EH (cell line): ENCODE results near the gene RGMA.

ENCODE experiments used
- DNase-seq: peaks from one replicate; pipeline ENCODE4 v3.0.0-alpha.2; 2015; ENCODE audit warnings: low read depth

Gene RGMA, protein sequence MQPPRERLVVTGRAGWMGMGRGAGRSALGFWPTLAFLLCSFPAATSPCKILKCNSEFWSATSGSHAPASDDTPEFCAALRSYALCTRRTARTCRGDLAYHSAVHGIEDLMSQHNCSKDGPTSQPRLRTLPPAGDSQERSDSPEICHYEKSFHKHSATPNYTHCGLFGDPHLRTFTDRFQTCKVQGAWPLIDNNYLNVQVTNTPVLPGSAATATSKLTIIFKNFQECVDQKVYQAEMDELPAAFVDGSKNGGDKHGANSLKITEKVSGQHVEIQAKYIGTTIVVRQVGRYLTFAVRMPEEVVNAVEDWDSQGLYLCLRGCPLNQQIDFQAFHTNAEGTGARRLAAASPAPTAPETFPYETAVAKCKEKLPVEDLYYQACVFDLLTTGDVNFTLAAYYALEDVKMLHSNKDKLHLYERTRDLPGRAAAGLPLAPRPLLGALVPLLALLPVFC

DNA sequence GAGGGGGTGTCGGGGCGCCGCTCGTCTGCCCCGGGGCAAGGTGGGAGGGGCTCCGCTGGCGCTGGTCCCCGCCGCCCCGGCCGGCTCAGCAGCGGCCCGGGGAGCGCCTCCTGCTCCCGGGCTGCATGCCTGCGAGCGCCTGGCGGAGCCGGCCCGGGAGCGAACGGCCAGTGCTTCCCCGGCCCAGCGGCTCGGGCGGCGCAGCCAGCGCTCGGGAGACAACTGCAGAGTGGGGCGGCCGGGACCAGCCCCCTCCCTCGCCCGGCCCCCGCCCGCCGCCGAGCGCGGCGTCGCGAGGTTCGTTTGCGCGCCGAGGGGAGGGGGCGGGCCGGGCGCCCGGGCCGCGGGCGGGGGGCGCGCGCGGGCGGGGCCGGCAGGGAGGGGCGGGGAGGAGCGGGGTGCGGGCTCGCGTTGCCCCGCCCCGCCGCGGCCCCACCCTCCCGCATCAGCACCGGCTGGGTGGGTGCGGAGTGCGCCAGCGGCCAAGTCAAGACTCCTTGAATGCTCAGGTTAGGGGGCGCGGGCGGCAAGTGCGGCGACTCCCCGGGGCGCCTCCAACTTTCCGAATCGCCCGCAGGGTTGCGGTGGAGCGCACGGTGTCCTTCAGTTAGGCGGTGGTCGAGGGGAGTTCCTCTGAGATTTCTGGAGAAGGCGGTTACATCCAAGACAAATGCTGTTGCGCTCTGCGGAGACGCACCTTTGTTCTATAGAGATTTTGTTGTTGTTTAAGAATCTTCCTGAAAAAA is at the start of gene RGMA:
TSS of gene RGMA (minus strand) at position 231 of the 746 bp plus-strand sequence. CDS start 279 bp downstream, outside the sequence.
- no peak for DNase-seq

DNA sequence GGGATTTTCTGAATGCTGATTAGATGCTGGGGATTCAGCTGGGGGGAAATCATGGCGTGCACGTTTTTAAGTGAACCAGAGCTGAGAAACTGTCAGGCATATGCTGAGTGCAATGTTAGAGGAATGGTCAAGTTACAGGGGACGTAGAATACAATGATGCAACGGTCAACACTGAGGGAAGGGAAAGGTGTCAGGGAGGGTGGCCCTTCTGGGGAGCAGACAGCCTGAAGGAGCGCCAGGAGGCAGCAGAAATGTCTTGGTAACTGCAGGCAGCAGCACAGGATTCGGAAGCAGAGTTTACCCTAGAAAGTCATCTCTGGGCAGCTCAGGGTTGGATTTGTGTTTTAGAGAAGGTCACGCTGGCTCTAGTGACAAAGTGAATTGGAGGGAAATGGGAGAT is 47.6 kb upstream of the RGMA start:
- DNase-seq: no peak

DNA sequence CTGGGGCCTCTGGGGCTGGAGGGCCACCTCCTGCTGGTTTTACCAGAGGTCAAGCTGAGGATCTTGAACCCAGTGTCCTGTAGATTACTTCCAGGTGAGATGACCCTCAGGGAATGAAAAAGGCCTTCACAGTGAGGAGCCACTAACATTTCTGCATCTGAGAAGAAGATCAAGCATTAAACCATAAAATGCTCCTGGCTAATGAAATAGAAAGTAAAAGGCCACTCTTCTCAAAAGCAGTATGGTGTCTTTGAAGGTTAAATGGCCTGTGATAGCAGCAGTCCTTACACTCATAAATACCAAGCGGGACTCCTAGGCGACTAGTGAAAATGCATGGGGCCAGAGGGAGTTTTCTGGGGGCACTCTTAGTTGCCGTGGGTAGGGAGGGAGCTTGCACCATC is 47.0 kb upstream of the RGMA start:
- DNase-seq: no peak

DNA sequence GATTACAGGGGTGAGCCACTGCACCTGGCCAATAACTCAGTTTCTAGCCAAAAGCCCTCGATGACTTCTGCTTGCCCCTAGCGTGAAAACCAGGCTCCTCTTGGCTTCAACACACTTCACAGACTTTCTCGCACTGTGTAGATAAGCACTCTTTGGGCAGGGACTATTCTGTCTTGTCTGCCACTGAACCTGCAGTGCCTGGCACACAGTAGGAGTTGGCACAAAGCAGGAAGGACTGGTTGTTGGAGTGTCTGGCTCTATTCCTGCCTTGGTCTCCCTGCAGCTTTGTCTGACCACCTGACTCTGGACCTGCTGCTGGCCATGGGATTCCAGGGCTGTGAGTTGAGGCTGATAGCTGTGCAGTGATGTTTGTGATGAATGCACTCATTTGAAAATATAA is 46.4 kb upstream of the RGMA start:
- no peak for DNase-seq

DNA sequence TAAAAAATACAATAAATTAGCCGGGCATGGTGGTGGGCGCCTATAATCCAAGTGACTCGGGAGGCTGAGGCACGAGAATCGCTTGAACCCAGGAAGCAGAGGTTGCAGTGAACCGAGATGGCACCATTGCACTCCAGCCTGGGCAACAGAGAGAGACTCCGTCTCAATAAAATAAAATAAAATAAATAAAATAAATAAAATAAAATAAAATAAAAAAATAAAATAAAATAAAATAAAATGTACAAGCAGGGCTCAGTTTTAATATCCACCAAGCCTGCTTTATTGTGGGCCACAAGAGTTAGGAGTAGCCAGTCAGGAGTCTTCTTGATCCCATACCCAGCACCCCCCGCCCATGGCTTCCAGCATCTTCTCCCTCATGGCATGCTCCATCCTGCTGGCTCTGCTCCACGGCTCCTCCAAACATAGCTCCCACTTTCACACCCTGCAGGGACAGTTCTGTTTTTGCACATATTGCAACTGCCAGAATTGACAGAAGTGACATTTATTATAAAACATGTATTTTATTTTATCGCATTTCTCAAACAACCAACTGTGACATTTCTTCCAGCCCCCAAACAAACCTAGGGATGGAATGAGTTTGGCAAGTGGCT is 42.6 kb upstream of the RGMA start:
- no peak for DNase-seq

DNA sequence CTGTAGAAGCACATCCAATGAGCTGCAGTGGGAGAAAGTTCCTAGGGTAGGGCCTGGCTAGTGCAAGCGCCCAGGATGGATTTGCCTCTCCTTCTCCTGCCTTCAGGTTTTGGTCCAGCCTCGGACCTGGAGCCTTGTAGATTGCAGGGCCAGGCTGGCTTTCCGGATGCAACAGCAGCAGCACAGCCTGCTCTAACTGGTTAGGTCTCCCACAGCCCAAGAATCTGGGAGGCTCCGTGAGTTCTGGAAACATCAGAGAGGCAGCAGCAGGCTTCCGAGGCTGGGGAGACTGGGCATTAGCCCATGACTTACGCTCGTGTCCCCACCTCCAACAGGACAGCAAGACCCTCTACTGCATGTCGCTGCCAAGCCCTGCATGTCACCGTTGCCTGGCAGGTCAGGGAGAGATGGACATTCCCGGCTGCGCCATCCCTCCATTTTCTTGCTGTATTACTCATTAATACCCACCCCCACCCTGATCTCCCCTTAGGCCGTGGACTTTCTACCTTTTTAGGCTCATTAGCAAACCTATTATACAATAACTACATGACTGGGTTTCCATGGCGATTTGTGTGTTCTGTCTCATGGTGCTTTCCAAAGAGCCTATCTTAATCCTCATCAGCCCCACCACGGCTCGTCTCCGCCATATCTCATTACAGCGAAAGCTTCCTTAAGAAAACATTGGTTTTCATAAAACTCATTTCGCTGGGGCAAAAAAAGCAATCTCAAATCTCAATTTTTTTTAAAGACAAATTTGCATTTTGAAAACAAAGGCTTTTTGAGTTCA is 40.9 kb upstream of the RGMA start:
- no peak for DNase-seq

DNA sequence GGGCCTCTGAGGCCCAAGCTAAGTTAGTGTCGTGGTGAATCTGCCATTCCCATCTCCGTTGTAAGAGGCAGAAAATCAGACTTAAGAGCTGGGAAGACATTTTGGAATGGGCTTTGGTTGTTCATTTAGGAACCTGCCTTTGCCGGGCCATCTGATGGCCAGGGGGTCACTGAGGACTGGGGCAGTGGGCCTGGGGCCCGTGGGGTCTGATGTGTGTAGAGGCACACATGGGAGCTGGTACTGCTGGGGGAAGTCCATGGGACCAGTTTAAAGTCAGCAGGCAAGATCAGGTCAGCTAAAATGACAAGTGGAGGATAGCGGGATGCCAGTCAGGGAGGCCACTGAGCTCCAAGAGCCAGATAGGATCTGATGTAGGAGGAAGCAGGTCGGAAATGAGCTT is 38.3 kb upstream of the RGMA start:
- DNase-seq: no peak

DNA sequence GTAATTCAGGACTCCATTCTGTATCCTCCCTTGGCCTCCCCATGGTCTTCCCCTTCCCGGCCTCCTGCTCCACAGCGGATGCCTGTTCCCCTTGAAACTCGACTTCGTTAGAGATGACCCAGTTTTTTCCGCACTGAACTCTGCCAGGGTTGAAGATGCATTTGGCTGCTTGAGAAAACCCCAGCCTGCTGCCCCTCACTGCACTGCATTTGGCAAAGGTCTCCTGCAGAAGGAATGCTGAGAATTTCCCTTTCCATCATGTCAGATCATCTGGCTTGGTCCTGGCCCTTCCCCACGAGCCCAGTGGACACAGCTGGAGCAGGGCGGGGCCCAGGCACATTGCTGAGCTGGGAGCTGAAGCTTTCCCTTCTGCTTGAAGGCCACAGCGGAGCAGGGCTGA is 37.6 kb upstream of the RGMA start:
- no peak for DNase-seq

DNA sequence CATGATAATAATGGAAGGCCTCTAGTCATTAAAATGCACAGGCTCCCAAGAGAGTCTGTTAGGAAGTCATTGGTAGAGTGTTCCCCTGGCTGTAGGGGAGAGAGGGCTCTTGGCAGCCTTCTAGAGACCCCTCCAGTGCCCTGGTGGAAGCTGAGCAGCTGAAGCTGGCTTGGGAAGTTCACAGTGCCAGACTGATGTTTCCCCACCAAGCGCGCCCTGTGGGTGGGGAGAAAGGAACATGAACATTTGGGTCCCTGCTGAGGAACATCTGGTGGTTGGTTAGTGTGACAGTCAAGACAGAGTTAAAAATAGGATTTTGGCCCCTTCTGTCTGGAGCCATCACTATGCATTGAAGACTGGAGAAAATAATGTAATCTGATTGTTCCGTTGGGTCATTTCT is 37.1 kb upstream of the RGMA start:
- no peak for DNase-seq

DNA sequence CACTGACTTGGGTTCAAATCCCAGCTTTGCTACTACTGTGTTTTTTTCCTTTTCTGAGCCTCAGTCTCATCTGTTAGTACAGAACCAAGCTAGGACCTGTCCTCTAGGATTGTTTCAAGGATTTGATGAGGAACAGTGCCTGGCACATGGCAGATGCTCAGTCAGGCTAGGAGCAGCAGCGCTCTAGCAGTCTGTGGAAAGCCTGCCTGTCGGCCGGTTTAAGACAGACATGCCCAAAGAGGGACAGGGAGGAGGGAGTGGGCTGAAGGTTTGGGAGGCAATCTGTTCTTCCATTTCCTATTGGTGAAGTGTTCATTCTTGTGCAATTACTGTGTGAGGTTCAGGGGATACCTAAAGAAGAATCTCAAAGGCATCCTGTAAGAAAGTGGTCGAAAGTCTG is 35.1 kb upstream of the RGMA start:
- DNase-seq: no peak

DNA sequence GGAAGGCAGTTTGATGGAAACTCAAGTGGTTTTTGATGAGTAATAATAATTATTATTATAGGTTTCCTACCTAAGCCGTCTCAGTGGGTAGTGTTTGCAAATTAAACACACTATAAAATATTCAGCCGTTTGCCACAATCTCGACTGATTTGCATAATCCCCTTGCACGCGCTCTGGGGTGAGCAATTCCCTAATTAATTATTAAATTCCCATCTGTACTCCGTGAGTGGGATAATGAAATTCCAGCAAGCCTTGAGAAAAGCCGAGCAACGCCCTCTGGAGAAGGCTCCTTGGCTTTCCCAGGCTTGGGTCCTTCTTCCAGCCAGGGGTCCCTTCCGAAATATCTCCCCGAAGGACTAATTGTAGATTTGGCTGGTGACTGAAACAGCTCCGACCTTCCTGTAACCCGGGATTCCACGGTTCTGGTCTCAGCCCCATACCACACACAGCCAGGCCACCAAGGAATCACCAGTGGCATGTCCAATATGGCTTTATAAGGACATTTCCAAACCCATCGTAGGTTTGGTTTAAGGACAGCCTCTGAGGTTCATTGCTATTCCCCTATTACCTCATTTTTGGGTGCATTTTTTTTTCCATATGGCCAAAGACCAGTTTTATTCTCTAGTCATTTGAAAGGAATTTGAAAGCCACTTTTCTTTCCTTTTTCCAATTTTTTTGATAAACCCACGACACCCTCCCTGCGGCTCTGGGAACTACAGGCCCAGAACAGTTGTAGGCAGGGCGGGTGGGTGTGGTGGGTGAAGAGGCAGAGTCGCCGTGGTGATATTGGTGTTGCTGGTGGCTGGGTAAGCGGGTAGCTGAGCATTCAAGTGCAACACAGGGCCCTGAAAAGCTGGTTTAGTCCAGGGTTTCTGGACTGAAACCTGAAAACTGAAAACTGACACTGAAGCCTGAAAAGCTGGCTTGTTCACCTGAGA is 33.2 kb upstream of the RGMA start:
- DNase-seq: no peak

DNA sequence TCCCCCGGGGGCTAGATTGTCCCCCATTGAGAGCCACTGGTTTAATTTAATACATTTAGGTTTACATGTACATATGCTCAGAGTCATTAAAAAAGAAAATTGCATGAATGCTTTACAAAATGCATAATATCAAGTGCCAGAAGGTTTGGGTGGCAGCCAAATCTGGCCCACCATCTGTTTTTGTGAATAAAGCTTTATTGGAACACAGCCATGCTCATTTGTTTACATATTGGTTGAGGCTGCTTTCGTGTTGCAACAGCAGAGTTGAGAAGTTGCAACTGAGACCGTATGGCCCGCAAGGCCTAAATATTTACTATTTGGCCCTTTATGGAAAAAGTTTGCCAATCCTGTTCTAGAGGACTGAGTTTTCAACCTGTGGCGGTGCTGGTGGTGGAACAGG is 32.1 kb upstream of the RGMA start:
- no peak for DNase-seq

DNA sequence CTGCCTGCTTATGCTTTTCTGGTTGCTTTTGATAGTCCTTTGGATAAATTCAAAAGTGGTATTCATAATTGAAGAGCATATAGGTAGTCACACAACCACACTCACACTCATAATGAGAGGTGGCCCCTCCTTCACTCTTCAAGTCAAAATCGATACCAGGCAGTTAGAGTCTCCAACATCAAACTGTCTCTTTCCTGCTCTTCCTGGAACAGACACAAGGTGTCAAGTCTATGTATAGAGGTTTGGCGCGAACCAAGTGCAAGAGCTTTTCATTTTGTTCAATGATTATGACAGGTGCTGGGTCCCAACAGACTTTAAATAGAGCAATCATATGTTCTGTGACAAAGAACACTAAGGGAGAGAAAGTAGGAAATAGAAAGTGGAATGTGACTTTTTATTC is 29.9 kb upstream of the RGMA start:
- no peak for DNase-seq

DNA sequence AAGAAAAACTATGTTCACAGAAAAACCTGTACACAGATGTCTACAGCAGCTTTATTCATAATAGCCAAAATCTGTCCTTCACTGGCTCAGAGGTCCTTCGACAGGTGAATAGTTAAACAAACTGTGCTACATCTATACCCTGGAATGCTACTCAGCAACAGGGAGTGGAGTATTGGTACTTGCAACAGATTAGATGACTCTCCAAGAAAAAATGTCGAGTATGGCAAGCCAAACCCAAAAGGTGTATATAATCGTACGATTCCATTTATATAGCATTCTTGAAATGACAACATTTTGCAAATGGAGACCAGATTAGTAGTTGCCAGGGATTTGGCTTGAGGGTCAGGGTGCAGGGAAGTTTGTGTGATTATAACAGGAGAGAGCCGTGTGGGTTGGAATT is 22.4 kb upstream of the RGMA start:
- no peak for DNase-seq

DNA sequence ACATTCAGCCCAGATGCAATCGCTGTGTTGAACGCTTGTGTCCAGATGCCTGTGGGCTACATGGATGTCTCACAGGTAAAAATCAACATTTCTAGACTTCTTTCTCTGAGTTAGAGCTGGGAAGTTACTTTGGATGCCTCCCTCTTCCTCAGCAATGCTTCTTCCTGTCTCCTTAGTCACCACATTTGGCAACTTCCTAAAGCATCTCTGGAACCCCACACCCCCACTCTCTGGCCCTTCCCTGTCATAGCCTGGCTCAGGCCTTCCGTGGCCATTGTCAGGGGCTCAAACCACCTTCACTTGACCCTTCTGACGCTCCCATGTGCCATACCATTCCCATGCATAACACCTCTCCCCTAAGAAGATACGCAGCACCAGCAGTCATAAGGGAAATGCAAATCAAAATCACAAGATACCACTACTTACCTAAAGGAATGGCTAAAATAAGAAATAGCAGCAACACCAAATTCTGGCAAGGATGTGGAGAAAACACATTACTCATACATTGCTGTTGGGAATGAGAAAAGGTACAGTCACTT is 21.6 kb upstream of the RGMA start:
- no peak for DNase-seq

DNA sequence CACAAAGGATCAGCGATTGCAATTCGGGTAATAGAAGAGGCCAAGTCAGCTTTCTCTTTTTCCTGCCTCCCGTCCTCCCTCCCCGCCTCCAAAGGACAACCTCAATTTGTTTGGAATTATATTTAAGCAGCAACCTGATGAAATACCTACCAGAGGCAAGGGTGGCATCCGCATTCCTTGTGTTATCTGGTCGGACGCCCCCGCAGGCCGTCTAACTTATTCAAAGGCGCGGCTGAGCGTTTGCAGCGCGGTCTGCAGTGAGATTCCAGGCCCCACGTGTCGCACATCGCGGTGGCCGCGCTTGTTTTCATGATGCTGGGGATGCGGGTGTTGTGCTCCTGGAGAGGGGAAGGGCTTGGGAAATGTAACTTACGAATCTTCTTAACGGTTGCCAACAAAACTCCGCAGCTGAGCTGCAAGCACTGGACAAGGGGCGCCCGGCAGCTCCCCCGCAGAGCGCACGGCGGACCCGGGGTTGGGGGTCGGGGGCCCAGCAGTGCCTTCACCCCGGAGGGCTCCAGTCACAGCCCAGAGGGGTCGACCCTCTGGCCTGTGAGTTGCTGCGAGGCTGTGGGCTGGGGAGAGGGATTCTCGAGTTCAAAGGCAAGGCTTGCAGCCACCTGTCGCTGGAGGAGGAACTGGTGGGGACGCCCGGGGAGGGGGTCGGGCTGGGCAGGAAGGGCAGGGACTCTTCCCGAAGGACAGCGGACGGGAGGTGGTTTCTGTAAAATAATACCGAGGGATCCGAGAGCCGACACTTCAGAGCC is 20.5 kb upstream of the RGMA start:
- DNase-seq: no peak

DNA sequence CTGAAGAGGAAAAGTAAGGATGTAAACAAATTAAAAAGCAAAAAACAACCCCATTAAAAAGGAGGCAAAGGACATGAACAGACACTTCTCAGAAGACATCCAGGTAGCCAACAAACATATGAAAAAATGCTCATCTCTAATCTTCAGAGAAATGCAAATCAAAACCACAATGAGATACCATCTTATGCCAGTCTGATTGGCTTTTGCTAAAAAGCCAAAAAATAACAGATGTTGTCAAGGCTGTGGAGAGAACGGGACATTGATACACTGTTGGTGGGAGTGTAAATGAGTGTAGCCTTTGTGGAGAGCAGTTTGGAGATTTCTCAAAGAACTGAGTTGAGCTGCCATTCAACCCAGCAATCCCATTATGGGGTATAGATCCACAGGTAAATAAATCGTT is 18.6 kb upstream of the RGMA start:
- DNase-seq: no peak

DNA sequence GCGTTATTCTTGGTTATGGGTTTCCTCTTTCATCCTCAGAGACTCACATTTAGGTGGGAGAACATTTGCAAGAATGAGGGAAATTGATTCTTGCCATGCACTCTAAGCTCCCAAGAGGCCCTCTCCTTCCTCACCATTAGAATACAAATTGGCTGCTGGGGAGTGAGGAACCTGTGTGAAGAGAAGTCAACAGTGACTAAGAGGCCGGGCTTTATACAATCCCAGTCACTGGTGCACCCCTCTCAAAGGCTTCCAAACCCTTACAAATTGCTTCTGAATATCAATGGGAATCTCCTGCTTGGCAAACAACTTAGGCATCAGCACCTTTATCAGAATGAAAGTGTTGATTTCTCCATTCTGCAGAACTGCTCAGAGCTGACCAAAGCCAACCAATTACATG is 16.5 kb upstream of the RGMA start:
- no peak for DNase-seq

DNA sequence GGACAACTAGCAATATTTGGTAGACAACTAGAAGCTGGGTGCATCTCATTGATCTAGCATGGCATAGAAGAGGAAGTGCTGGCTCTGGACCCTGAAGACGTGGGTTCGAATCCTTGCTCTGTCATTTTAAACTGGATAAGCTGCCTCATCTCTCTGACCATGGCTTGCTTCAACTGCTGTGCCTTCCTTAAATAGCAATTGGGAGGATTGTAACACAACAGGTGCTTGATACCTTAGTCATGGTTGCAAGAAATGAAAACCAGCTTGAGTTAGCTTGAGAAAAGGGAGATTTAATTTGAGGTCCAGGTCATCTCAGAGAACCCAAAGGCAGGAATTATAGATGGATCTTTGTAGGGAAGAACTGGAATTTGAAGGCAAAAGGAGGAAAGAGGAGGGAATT is 14.8 kb upstream of the RGMA start:
- no peak for DNase-seq

DNA sequence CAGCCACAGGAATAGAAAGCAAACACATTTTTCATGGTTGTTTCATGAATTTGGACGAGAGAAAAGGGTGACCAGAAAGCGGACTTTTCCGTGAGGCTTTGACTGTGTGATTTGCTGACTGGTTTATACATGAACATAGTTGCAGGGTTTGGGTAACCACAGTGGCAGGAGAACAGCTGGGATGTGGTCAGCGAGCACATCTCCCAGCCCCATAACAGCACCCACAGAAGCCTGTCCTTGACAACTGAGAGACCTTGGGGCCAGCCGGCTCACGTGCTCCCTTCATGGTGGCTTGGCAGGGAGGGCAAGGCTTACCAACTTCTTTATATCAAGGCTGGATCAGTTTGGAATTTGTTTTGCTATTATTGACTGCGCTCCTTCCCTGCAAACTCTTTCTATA is 13.2 kb upstream of the RGMA start:
- DNase-seq: no peak
